Activated naive CD4-positive, alpha-beta T cell treated with Interleukin-2 at 50 U/mL for 16 hours (primary cell): ENCODE results near the gene KIF23.
"Not testable (repeated sequence)": the region's sequence is repeated elsewhere in the genome, so short reads cannot be mapped to it uniquely, and the experiment has no call there.

Experiments used
- DNase-seq: peaks from one replicate; pipeline ENCODE4 v3.0.0-alpha.2; 2020

Gene KIF23

DNA sequence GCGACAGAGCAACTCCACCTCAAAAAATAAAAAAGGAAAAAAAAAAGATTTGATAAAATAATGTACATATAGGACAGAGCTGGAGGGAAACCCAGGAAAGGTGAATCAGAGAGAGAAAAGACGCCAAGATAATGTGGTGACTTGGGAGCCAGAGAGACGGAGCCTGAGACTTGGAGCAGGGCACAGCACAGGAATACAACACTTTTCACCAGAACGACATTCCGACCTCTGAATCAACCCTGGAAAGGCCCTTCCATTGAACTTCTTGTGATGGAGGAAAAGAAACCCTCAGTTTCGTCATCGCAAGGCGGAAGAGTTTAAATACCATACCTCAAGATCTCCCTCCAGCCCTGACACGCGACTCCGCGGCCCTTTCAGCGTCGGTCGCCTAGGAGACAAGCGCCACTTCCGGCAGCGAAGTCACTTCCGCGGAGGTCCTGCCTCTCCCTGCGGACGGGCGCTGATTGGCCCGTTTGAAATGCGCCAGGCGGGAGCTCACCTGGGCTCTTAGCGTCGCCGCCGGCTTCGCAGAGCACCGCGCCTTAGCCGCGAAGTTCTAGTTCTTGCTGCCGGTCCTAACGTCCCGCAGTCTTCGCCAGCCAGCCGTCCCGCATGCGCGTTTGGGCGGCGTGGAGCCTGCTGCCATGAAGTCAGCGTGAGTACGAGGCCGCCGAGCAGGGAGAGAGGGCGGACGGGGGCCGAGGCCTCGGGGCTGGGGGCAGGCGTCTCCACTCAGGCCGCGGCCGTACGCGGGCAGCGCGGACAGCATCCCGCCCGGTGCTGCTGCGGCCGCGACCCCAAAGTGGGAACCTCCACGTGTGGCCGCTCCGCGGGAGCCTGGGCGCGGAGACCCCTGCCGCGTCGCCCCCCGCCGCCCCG lies at the start of gene KIF23:
Gene KIF23 (plus strand): TSS at position 528 of the 879 bp plus-strand sequence. CDS start 117 bp downstream, at position 645.
- DNase-seq, result peak; percentile 95

DNA sequence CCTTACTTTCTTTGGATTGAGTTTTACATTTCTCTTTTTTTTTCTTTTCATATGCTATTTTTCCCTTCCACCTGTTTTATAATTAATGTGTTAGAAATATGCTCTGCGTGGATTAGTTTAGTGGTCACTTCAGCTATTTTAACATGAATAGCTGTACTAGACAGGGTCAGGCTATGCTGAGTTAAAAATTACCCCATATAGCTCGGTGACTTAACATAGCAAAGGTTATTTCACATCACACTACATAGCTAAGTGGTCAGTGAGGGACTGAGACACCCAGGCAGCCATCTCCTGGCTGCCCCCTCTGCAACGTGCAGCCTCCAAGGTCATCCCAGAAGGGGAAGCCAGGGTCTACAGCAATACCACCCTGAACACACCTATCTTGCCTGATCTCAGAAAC lies 46.9 kb upstream of the KIF23 start:
- DNase-seq, result no peak

DNA sequence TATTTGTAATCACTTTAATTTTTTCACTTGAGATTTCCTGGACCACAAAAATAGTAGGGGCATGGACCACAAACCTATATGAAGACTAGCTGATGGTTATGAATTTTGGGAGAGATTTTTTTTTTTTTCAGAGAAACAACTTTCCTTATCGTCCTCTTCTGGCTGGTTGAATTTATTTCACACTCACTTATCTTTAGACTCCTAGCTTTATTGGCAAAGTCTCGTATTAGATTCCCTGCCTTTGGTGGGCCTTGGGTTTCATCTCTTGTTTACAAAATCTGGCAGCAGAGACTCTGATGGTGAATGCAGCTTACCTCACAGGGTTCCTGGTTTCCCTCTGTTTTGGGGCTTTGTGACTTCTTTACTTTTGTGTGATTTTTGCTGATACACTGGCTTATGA lies 44.5 kb upstream of the KIF23 start:
- DNase-seq, result no peak

DNA sequence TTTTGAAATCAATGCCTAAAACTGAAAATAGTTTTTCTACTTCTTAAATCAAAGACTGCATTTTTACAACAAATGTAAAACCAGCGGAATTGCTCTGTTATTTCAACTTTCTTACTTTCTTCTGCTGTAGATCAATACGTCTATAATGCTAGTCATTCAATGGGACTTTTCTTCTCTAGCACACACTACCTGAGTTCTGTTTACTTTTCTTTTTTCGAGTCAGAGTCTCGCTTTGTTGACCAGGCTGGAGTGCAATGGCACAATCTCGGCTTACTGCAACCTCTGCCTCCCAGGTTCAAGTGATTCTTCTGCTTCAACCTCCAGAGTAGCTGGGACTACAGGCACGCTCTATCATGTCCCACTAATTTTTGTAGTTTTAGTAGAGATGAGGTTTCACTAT lies 40.7 kb upstream of the KIF23 start:
- DNase-seq, result no peak

DNA sequence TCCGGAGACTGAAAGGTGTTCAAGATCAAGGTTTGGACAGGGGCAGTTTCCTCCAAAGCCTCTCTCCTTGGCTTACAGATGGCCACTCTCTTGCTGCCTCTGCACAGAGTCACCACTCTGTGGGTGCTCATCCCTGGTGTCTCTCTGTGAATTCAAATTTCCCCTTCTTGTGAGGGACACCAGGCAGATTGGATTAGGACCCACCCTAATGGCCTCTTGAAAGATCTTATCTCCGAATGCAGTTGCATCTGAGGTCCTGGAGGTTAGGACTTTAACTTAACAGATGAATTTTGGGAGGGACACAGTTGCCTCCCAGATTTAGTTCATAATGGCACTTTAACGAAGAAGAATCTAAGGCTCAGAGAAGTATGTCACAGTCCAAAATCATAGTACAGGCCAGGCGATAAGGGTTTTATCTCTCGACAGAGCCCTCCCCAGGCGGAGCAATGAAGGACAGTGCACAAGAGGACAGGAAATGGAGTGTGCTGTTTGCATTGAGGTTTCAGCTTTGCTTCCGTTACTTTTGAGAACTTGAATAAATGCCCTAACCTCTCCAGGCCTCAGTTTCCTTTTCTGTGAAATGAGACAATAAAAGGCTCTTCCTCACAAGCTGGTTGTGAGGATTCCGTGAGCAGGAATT lies 38.9 kb upstream of the KIF23 start:
- DNase-seq, result no peak

DNA sequence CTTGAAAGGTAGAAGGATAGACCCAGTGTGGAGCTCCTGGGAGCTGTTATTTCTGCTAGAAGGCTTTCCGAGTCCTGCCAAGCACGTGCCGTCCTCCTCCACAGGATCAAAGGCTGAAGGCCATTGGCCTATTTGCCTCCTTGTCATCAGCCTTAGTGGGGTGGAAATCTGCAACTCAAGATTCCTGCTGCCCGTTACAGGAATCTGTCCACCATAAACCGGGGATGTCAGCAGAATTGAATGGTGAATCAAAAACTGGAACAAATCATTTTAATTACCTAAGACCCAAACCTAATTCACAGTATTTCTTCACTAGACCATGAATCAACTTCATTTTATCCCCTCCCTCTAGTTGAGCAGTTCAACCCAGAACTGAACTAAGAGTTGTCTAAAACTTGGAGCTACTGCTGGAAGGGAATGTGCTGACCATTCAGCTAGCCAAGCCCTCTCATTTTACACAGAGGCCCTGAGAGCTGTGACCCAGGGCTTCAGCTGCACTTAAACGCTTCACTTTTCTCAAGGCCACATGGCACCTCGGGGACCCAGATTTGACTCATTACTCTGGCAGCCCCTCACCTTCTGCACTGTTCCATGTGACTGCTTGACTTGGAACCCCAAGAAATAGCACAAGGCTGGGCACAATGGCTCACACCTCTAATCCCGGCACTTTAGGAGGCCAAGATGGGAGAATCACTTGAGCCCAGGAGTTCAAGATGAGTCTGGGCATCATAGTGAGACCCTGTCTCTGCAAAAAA lies 36.8 kb upstream of the KIF23 start:
- no peak for DNase-seq

DNA sequence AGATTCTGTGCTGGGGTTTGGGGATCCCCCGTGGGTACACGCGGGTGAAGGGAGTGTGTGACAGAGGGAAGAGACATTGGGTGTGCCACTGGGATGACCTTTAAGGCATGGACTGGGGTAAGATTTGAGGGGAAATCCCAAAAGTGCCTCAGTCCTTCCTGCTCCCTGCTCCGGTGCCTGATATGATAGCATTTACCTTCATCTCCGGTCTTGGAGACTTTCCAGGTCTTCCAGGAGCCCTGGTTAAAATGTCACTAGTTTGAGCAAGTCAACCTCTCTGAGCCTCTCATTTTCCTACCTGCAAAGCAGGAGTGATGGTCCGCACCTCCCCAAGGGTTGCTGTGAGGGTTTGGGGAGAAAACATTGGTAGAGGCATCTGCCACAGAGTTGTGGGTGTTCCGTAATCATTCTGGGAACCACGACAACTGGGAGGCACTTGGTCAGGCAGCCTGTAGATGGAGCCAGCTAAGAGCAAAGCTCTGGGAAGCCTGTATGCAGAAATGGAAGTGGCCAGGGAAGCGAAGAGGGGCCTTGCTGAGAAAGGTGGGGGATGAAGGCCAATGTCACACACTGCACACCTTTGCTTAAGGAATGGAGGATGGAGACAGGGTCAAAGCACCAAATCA lies 33.9 kb upstream of the KIF23 start:
- no peak for DNase-seq

DNA sequence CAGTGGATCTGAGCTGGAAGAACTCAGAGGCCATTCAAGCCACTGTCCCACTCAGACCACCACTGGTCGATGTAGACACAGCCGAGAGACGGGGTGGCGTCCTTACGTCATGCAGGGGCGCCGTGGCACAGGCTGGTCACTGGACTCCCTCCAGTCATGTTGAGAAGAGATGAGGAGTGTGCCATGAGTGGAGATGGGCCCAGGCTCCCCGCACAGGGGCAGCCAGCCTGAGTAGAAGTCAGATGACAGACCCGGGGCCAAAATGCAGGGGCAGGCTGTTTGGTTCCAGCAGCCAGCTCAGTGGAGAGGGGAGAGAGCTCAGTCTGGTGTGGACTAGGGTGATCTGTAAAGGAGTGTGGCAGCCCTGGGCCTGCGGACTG lies 33.4 kb upstream of the KIF23 start:
- no peak for DNase-seq

DNA sequence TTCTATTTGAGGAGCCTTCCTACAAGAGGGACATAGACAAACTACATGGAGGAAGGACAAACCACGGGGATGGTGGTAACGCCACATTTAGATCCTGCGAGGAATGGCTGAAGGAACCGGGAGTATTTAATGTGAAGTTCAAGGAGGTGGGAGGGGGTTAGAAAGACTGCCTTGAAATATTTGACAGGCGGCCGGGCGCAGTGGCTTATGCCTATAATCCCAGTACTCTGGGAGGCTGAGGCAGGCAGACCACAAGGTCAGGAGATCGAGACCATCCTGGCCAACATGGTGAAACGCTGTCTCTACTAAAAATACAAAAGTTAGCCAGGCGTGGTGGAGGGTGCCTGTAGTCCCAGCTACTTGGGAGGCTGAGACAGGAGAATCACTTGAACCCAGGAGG lies 32.0 kb upstream of the KIF23 start:
- not testable (repeated sequence) for DNase-seq

DNA sequence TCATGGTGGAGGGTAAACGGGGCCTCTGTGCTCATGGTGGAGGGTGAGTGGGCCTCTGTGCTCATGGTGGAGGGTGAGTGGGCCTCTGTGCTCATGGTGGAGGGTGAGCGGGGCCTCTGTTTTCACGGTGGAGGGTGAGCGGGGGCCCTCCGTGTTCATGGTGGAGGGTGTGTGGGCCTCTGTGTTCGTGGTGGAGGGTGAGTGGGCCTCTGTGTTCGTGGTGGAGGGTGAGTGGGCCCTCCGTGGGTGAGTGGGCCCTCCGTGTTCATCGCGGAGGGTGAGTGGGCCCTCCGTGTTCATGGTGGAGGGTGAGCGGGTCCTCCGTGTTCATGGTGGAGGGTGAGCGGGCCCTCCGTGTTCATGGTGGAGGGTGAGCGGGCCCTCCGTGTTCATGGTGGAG lies 30.1 kb upstream of the KIF23 start:
- DNase-seq, result not testable (repeated sequence)

DNA sequence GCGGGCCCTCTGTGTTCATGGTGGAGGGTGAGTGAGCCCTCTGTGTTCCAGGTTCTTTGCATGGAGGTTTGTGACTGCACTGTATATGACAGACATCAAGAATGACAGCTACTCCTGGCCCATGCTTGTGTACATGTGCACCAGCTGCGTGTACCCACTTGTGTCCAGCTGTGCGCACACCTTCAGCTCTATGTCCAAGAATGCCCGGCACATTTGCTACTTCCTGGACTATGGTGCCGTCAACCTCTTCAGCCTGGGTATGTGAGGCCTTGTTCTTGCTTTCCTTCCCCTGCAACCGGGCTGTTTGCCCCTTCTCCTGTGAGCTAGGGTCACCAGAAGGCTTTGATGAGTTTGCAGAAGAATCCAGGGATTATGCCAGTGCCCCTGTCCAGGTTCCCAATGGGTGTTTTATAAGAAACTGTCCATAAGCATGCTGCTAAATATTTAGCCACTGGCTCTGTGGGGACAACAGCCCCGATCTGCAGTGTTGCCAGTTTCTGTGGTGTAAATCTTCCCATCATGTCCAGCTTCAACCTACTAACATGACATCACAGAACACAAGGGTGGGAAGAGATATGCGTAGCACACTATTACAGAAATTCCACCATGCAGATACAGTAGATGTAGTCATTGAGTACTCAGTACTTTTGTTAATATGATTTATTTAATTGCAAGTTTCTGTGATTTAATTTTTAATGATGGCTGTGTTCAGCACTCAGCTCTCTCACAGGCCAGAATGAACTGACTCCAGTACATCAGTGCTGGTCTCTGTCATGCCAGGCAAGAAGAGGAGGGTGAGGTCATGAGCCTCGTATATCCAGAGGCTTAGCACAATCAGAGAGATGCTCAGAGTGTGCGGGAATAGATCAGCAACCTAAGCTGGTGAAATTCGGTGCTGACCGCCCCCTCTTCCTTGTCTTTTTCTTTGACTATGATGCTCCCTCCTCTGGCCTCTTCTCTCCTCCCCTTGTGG lies 29.2 kb upstream of the KIF23 start:
- DNase-seq, result no peak

DNA sequence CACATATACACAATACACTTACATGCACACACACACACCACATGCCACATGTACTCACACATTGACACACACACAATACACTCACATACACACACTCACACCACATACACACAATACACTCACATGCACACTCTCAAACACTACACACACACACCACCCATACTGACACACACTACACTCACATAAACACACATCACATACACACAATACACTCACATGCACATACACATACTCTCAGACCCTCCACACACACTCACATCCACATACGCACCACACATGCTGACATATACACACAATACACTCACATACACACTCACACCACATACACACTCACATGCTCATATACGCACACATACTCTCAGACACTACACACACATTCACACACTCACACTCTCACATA lies 28.3 kb upstream of the KIF23 start:
- no peak for DNase-seq

DNA sequence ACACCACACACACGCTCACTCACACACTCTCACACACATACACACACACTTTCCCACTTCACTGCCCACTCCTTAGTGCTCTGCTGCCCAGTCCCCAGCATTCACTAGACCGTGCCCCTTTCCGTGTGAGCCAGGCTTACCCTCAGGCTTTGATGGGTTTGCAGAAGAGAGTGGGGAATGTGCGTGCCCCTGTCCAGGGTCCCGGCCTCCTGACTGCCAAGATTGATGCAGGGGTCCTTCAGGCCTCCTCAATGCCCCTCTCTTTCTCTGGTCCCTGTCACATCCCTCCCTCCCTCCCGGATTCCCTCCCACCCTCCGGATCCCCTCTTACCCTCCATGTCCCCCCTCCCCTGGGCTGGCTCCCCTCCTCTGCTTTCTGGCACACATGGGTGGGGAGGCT lies 27.9 kb upstream of the KIF23 start:
- no peak for DNase-seq

DNA sequence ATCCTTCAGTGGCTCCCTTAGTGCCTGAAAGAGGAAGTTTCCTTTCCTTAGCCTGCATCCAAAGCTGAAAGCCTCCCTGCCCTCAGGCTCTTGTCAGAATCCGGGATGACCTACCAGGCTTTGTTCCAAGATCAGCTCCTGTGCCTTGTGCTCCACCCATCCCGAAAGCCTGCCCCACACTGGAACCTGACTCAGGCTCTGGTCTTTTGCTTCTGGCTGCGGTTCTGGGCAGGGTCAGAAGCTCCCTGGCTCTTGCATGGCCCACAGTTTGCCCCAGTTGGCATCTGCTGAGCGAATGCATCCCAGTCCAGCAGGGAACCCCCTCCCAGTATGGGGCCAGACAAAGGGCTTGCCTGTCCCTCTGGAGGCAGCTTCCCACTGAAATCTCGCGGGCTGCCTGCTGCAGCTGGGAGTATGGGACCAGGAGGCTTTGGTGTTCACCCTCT lies 25.9 kb upstream of the KIF23 start:
- no peak for DNase-seq

DNA sequence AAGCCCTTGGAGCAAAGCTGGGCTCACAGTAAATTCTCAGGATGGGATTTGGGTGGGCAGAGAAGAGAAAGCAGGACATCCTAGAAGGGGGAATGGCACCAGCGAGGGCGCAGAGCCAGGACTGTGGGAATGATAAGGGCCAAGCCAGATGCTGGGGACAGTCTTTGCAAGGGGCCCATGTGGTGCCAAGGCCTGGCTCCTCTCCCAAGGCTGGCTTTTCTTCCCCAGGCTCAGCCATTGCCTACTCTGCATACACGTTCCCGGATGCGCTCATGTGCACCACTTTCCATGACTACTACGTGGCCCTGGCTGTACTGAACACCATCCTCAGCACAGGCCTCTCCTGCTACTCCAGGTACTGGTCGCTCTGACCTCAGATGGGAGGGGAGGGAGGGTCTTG lies 24.7 kb upstream of the KIF23 start:
- DNase-seq, result no peak

DNA sequence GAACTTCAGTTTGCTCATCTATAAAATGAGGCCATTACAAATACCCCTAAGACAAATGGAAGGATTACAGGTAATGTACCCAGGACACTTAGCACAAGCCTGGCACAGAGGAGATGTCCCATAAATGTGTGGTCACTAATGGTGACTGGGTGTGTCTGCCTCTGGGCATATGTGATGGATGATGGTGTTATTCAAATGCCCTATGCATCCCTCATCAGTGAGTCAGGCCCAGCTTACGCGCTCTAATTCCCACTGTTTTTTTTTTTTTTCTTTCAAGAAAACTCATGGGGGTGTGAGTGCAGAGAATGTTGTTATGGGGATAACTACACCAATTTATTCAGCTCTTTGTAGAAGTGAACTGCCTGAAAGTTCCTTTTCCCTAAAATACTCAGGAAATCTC lies 23.6 kb upstream of the KIF23 start:
- DNase-seq, result no peak

DNA sequence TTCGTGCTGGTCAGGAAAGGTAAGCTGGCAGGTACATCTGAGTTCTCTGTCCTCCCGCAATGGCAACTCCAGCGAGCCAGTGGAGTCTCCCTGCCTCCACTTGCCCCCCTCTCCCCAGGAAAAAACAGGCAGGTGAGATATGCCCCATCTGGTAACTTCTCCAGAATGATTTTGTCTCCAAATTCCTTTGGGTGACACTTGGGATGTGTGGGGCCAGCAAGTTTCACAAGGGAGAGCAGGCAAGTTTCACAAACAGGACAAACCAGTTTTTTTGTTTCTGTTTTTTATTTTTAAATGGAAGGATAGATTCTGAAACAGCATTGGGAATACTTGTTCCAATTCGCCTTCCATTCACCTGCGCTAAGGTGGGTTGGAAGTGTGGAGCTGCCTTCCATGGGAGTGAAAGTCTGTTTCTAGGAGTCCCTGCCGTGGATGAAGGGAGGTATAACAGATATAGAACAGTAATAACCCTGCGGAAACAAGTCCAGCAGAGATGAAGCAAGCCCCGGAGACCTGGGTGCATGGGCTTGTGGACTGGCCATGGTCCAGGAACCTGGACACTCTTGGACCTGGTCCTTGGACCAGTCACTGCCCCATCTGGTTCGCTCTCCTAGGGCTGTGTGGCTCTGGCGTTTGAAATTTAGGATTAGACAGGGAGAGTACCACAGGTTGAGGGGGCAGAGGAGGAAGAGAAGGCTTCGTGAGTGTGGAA lies 22.9 kb upstream of the KIF23 start:
- no peak for DNase-seq

DNA sequence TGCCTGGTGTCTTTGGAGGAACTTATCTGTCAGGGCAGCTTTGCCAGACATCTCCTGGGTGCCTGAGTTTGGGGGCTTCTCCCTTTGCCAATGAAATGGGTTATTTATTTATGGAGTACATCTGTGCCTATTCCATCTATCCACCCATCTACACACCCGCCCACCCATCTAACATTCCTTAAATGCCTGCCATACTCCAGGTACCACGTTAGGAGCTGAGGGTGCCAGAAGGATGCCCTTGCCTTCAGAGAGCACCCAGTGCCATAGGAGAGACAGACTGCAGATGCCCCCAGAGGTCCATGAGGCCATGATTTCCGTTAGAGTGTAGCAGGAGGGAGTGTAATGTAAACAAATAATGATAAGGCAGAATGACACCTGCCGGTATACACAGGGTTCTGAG lies 21.8 kb upstream of the KIF23 start:
- no peak for DNase-seq

DNA sequence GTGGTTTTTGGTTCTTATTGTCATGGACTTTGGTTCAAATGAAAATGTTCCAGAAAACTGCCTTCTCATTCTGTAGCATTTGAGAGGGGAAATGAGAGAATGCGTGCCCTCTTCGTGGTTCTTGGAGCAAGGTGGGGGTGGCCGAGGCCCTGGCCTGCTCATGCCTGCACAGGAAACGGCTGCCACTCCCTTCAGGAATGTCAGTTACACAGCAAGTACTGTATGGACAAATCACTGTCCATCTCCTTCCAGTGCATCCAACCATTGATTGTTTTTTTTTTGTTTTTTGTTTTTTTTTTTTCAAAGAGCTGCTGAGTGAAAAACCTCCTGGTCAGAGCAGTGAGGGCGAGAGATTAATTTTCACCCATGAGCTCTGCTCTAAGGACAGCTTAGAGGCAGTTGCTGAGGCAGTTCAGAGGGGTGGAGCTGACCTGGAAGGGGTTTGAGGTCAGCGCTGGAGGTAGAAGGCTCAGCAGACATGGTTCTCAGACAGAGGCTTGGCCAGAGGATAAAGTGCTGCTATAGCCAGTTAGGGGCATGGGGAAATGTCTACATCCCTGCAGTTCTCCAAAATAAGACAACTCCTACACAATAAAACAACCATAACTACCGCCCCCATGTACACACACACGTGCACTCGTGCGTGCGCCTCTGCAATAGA lies 20.2 kb upstream of the KIF23 start:
- DNase-seq, result no peak

DNA sequence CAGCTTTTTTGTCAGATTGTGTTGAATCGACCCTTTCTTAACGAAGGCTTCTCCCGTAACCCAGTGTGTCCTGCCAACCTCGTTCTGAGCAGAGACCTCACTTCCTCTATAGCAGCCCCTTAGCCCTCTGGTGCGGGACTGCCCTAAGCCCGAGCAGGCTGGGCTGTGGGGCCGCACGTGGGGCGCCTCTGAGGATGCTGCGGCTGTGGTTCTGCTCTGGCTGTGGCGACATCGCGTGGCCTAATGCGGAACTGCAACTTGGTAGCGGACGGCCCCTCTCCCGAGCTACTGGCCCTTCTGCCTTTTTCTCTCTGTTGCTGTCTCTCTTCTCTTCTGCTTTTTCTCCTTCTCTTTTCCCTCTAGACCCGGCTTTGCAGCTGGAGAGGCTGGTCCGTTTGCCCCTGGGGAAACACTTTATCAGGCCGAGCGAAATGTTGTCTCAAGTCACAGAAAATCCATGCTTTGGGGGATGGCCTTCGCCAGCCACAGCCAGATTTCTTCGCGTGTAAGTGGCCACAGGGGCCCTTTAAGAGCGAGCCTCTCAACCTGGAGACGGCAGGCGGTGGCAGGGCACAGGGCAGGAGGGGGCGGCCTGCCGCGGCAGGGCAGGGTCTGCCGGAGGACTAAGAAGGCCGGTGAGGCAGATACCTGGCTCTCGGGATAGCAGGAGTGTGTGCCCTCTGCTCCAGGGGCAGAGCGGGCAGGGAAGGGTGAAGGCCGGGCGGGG lies 19.4 kb upstream of the KIF23 start:
- DNase-seq, result peak; percentile 87
